NCI-H2227 (cell line): ENCODE data around the gene PAK1IP1.
"Not testable (repeated sequence)": the region's sequence is repeated elsewhere in the genome, so short reads cannot be mapped to it uniquely, and the experiment has no call there.

Experiments
- DNase-seq: peaks from one replicate; lab custom pipeline; 2025; ENCODE audit not compliant: unreplicated experiment; lab: John Stamatoyannopoulos, UW

Gene PAK1IP1

GRCh38 chr6:10694302-10695085, at the start of gene PAK1IP1, which contains the start of gene C6orf52:
Gene PAK1IP1, plus strand, starts transcription at chr6:10694972. Its CDS starts 14 bp downstream, at chr6:10694986.
Gene C6orf52, minus strand, starts transcription at chr6:10694616. Its CDS starts 7,066 bp downstream, at chr6:10687550.
- peak; percentile 97 for DNase-seq

- no peak for DNase-seq
These were observed 39.2 kb upstream of the PAK1IP1 start for GRCh38 chr6:10655508-10656055.

- DNase-seq = no peak
These were observed 35.7 kb upstream of the PAK1IP1 start for GRCh38 chr6:10658910-10659698.

- no peak for DNase-seq
These were observed 34.9 kb upstream of the PAK1IP1 start for GRCh38 chr6:10659699-10660348.

GRCh38 chr6:10660431-10661191, 34.2 kb upstream of the PAK1IP1 start:
- DNase-seq = not testable (repeated sequence)

GRCh38 chr6:10662207-10662606, 32.6 kb upstream of the PAK1IP1 start:
- no peak for DNase-seq

- DNase-seq = no peak
These were observed 32.0 kb upstream of the PAK1IP1 start for GRCh38 chr6:10662742-10663141.

GRCh38 chr6:10665595-10665994, 29.2 kb upstream of the PAK1IP1 start:
- not testable (repeated sequence) for DNase-seq

GRCh38 chr6:10668126-10668917, 26.4 kb upstream of the PAK1IP1 start:
- DNase-seq = no peak

- no peak for DNase-seq
These were observed 18.4 kb upstream of the PAK1IP1 start for GRCh38 chr6:10676403-10676802.

- DNase-seq = no peak
These were observed 16.3 kb upstream of the PAK1IP1 start for GRCh38 chr6:10678456-10678855.

- DNase-seq = no peak
These were observed 13.0 kb upstream of the PAK1IP1 start for GRCh38 chr6:10681795-10682194.

GRCh38 chr6:10682355-10682988, 12.3 kb upstream of the PAK1IP1 start:
- DNase-seq = no peak

- no peak for DNase-seq
These were observed 10.2 kb upstream of the PAK1IP1 start for GRCh38 chr6:10684618-10685017.

GRCh38 chr6:10685092-10685915, 9.5 kb upstream of the PAK1IP1 start:
- DNase-seq = no peak

GRCh38 chr6:10686901-10687300, 7.9 kb upstream of the PAK1IP1 start:
- no peak for DNase-seq

- DNase-seq = no peak
These were observed 7.2 kb upstream of the PAK1IP1 start for GRCh38 chr6:10687582-10687981.

GRCh38 chr6:10690651-10691445, 3.9 kb upstream of the PAK1IP1 start:
- no peak for DNase-seq
